ENCODE measurements around the gene PIK3CD. TPM values are rescaled to one million over a fixed set of nuclear protein-coding genes. Genes with fewer than 3 reads are reported as not detected.

The PIK3CD gene
- total RNA-seq, 2 experiments from 2014 or later: 129 to 138 TPM

DNA sequence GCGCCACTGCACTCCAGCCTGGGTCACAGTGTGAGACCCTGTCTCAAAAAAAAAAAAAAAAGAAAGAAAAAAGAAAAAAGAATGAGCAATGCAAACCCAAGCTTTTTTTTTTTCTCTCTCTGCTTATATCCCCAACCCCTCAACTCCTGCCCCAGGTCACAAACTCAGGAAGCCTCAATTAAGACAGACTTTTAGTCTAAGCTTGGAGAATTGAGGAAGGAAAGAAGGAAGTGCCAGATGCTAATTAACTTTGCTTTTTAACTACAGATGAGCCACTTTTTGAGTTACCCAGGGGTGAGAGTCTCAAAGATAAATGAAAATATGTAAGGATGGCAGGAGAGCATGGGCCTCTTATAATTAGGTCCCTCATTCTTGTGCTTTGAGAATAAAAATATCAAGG lies 33.3 kb downstream of the PIK3CD start:
- peaks cover 4% of the 10 kb centered on the region for H3K36me3 Mint-ChIP-seq
- POLR2A ChIA-PET: no interaction called here
- no peaks in the 10 kb centered on the region for H3K27me3 Mint-ChIP-seq
- no peaks in the 10 kb centered on the region for H3K9me3 Mint-ChIP-seq
- H3K4me3 Mint-ChIP-seq: no peak overlapping the region
- no peak overlapping the region for H3K27ac Mint-ChIP-seq
- intact Hi-C loops (cut with micrococcal nuclease): loop anchor here (2.0 kb wide), 1 partner anchor 56 kb away; no protein-coding TSS in a partner anchor
- no peak for DNase-seq
- H3K4me1 Mint-ChIP-seq (ENCODE audit: low read depth): peaks cover 56% of the 10 kb centered on the region
- CTCF ChIA-PET: interaction anchor here (0.9 kb wide), 1 partner anchor 57 kb away, joined by 3 read pairs; no protein-coding TSS in a partner anchor

DNA sequence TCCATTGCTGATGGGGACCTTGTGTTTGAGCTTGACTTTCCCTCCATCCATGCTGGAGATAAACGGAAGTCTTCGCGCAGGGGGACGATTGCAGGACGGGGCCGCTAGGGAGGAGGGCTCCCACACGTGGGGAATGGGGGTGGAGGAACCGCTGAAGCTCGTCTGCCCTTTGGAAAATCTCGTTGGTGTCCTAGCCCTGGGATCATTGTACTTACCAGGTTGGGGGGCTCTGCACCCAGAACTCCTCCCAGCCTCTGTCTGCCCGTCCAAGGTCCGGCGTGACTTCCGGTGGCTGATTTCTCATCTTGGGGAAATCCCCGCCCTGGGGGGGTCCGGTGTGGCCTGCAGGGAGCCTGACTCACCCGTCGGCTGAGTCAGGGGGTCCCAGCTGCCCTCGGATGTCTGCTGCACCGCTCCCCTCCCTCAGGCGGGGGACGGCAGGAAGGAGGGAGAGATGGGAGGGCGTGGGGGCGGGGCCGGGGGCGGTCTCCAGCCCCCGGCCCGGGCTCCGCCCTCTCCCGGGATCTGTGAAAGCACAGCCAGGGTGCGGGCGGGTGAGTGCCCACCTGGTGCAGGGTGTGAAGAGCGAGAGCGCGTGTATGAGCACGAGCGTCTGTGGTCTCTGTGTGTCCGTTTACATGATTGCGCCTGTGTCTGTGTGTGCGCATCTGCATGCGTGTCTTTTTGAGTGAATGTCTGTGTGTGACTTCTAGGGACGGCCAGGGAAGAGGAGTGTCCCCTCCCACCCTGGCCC lies 35.8 kb downstream of the PIK3CD start:
- H3K27ac Mint-ChIP-seq: peak overlapping the region; percentile 80
- POLR2A ChIA-PET: interaction anchor here (1.2 to 1.9 kb wide), 3 partner anchors 32 to 61 kb away, joined by 3 to 7 read pairs (median 6); no protein-coding TSS in a partner anchor
- H3K4me3 Mint-ChIP-seq: peak overlapping the region; percentile 64
- intact Hi-C loops (cut with micrococcal nuclease): loop anchor here (2.0 kb wide), 3 partner anchors 16 to 32 kb away; no protein-coding TSS in a partner anchor
- H3K36me3 Mint-ChIP-seq: peaks cover 12% of the 10 kb centered on the region
- H3K9me3 Mint-ChIP-seq: no peaks in the 10 kb centered on the region
- CTCF ChIA-PET: interaction anchor here (1.0 to 3.0 kb wide), 9 partner anchors 16 to 99 kb away, joined by 3 to 19 read pairs (median 4); partner anchors contain the start of genes PIK3CD and TMEM201
- peak; percentile 79 for DNase-seq
- H3K27me3 Mint-ChIP-seq: no peaks in the 10 kb centered on the region
- peaks cover 68% of the 10 kb centered on the region for H3K4me1 Mint-ChIP-seq (ENCODE audit: low read depth)

GRCh38 chr1:9687874-9688582 lies 36.5 kb downstream of the PIK3CD start:
- Mint-ChIP-seq H3K27ac (peak overlapping the region; percentile 71), H3K4me3 (peak overlapping the region; percentile 64), H3K27me3 (no peaks in the 10 kb centered on the region), H3K36me3 (peaks cover 15% of the 10 kb centered on the region), H3K9me3 (no peaks in the 10 kb centered on the region), H3K4me1 (ENCODE audit: low read depth) (peaks cover 73% of the 10 kb centered on the region)
- no peak for DNase-seq
- intact Hi-C loops (cut with micrococcal nuclease): loop anchor here (2.0 kb wide), 3 partner anchors 17 to 33 kb away; no protein-coding TSS in a partner anchor
- CTCF ChIA-PET: interaction anchor here (1.3 to 3.0 kb wide), 7 partner anchors 28 to 100 kb away, joined by 3 to 19 read pairs (median 6); partner anchors contain the start of genes PIK3CD and TMEM201
- POLR2A ChIA-PET: interaction anchor here (1.2 to 1.9 kb wide), 2 partner anchors 32 to 62 kb away, joined by 3 to 6 read pairs; no protein-coding TSS in a partner anchor

- Mint-ChIP-seq H3K27me3 (no peaks in the 10 kb centered on the region), H3K36me3 (peaks cover 16% of the 10 kb centered on the region), H3K4me1 (ENCODE audit: low read depth) (peaks cover 70% of the 10 kb centered on the region), H3K9me3 (no peaks in the 10 kb centered on the region), H3K4me3 (peak overlapping the region; percentile 64), H3K27ac (peak overlapping the region; percentile 64)
- intact Hi-C loops (cut with micrococcal nuclease): no loop called here
- DNase-seq: no peak
- ChIA-PET POLR2A (interaction anchor here (1.0 kb wide), 1 partner anchor 36 kb away, joined by 4 read pairs; no protein-coding TSS in a partner anchor), CTCF (interaction anchor here (1.5 to 3.0 kb wide), 4 partner anchors 28 to 62 kb away, joined by 4 to 19 read pairs (median 8); no protein-coding TSS in a partner anchor)
Measured at GRCh38 chr1:9688599-9688998, 37.1 kb downstream of the PIK3CD start.

DNA sequence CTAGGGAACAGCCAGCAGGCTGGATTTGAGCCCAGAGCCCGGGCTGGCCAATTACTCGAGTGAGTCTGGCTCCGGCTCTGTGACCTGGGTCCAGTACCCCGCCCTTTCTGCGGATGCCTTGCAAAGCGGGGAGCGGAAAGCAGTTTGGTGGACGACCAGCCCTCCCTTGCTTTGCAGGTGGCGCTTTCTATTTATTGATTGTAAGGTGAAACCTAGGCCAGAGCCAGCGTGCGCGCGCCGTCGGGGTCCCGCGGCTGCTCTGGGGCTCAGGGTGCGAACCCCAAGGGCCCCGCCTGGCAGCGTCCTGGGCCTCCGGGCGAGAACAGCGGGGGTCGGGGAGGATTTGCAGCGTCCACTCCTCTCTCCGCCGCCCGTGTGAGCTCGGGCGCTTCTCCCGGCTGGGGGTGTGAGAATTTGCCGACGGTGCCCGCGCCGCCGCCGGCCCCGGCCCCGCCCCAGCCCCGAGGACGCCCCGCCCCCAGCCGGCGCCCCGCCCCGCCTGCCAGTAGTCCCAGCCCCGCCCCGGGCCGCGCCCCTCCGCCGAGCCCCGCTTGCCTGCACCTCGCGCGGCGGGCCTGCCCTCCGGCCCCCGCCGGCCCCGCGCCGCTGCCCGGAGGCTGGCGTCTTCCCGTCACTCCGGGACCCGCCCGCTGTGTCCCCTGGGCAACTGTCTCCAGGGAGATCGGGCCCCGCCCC lies 37.6 kb downstream of the PIK3CD start:
- peak; percentile 85 for DNase-seq

DNA sequence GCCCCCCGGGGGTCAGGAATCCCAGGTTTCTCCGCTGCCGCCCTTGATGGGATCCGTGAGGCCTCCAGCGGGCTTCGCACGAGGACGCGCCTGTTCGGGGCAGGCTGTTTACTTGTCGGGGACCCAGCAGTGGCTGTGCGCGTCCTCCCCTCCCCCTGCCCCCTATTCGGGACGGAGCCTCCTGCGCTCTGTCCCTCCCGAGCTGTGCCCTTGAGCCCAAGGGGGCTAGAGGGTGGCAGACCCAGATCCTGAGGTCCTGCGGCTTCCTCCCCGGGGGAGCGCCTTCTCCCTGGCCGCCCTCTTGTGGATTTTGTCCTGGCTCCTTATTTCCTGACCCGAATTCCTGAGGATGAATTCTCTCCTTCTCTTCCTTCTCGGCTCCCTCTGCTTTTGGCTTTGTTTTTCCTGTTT lies 38.4 kb downstream of the PIK3CD start:
- POLR2A ChIA-PET: no interaction called here
- CTCF ChIA-PET: interaction anchor here (0.6 to 2.4 kb wide), 3 partner anchors 32 to 63 kb away, joined by 3 to 10 read pairs (median 3); no protein-coding TSS in a partner anchor
- H3K27ac Mint-ChIP-seq: peak overlapping the region; percentile 63

More for the DNA sequence above, 37.6 kb downstream of the PIK3CD start:
- intact Hi-C loops (cut with micrococcal nuclease): no loop called here
- Mint-ChIP-seq H3K4me1 (ENCODE audit: low read depth) (peaks cover 70% of the 10 kb centered on the region), H3K27me3 (no peaks in the 10 kb centered on the region), H3K9me3 (no peaks in the 10 kb centered on the region), H3K36me3 (peaks cover 22% of the 10 kb centered on the region), H3K4me3 (peak overlapping the region; percentile 64), H3K27ac (no peak overlapping the region)
- POLR2A ChIA-PET: interaction anchor here (1.0 kb wide), 1 partner anchor 37 kb away, joined by 4 read pairs; no protein-coding TSS in a partner anchor
- CTCF ChIA-PET: interaction anchor here (0.8 to 3.0 kb wide), 4 partner anchors 27 to 62 kb away, joined by 3 to 19 read pairs (median 5); no protein-coding TSS in a partner anchor

GRCh38 chr1:9690440-9691107 lies 39.0 kb downstream of the PIK3CD start:
- intact Hi-C loops (cut with micrococcal nuclease): no loop called here
- POLR2A ChIA-PET: no interaction called here
- H3K4me1 Mint-ChIP-seq (ENCODE audit: low read depth): peaks cover 70% of the 10 kb centered on the region
- peak overlapping the region; percentile 63 for H3K27ac Mint-ChIP-seq
- H3K4me3 Mint-ChIP-seq: peak overlapping the region; percentile 71
- H3K36me3 Mint-ChIP-seq: peaks cover 22% of the 10 kb centered on the region
- no peaks in the 10 kb centered on the region for H3K27me3 Mint-ChIP-seq
- no peaks in the 10 kb centered on the region for H3K9me3 Mint-ChIP-seq
- no peak for DNase-seq
- CTCF ChIA-PET: interaction anchor here (0.6 to 2.4 kb wide), 6 partner anchors 12 to 752 kb away, joined by 3 to 10 read pairs (median 4); no protein-coding TSS in a partner anchor

More for the DNA sequence above, 38.4 kb downstream of the PIK3CD start:
- intact Hi-C loops (cut with micrococcal nuclease): no loop called here
- H3K36me3 Mint-ChIP-seq: peaks cover 22% of the 10 kb centered on the region
- peak overlapping the region; percentile 71 for H3K4me3 Mint-ChIP-seq
- no peak for DNase-seq
- no peaks in the 10 kb centered on the region for H3K27me3 Mint-ChIP-seq
- peaks cover 67% of the 10 kb centered on the region for H3K4me1 Mint-ChIP-seq (ENCODE audit: low read depth)
- no peaks in the 10 kb centered on the region for H3K9me3 Mint-ChIP-seq

GRCh38 chr1:9691108-9691445 lies 39.5 kb downstream of the PIK3CD start:
- DNase-seq: no peak
- H3K9me3 Mint-ChIP-seq: no peaks in the 10 kb centered on the region
- peaks cover 22% of the 10 kb centered on the region for H3K36me3 Mint-ChIP-seq
- intact Hi-C loops (cut with micrococcal nuclease): no loop called here
- ChIA-PET CTCF (interaction anchor here (0.7 to 2.4 kb wide), 5 partner anchors 12 to 752 kb away, joined by 3 to 10 read pairs (median 4); no protein-coding TSS in a partner anchor), POLR2A (no interaction called here)
- peak overlapping the region; percentile 35 for H3K27ac Mint-ChIP-seq
- H3K27me3 Mint-ChIP-seq: no peaks in the 10 kb centered on the region
- peaks cover 65% of the 10 kb centered on the region for H3K4me1 Mint-ChIP-seq (ENCODE audit: low read depth)
- peak overlapping the region; percentile 71 for H3K4me3 Mint-ChIP-seq

DNA sequence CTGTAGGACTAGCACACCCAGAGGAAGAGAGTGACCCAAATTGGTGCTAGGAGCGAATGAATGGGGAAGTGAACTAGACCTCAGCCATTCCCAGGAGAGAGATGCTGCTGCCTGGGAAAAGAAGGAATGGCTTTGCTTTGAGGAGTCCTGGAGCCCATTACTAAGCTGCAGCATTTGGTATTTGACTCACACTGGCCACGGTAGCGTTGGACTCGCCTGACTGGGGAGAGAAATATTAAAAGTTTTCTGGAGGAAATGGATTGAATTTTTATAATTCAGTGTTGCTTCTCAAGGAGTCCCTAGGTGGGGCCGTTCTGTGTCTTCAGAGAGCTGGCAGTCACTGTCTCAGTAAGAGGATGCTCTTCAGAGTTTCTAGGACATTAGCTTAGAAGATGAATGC lies 40.2 kb downstream of the PIK3CD start:
- no peak overlapping the region for H3K4me3 Mint-ChIP-seq
- no peaks in the 10 kb centered on the region for H3K27me3 Mint-ChIP-seq
- H3K27ac Mint-ChIP-seq: peak overlapping the region; percentile 35
- intact Hi-C loops (cut with micrococcal nuclease): no loop called here
- ChIA-PET POLR2A (no interaction called here), CTCF (interaction anchor here (0.9 to 2.4 kb wide), 4 partner anchors 11 to 65 kb away, joined by 3 to 10 read pairs (median 4); no protein-coding TSS in a partner anchor)
- H3K9me3 Mint-ChIP-seq: no peaks in the 10 kb centered on the region
- DNase-seq: no peak
- peaks cover 22% of the 10 kb centered on the region for H3K36me3 Mint-ChIP-seq
- peaks cover 61% of the 10 kb centered on the region for H3K4me1 Mint-ChIP-seq (ENCODE audit: low read depth)

DNA sequence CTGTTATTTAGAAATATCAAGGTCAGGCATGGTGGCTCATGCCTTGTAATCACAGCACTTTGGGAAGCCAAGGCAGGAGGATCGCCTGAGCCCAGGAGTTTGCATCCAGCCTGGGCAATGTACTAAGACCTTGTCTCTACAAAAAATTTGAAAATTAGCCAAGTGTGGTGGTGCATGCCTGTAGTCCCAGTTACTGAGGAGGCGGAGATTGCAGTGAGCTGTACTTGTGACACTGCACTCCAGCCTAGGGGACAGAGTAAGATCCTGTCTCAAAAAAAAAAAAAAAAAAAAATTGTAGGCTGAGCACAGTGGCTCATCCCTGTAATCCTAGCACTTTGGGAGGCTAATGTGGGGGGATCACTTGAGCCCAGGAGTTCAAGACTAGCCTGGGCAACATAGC lies 45.3 kb downstream of the PIK3CD start:
- Mint-ChIP-seq H3K36me3 (peaks cover 23% of the 10 kb centered on the region), H3K4me3 (no peak overlapping the region), H3K9me3 (no peaks in the 10 kb centered on the region), H3K4me1 (ENCODE audit: low read depth) (peaks cover 34% of the 10 kb centered on the region), H3K27me3 (no peaks in the 10 kb centered on the region), H3K27ac (no peak overlapping the region)
- DNase-seq: no peak
- ChIA-PET CTCF (interaction anchor here (1.4 kb wide), 1 partner anchor 25 kb away, joined by 5 read pairs; no protein-coding TSS in a partner anchor), POLR2A (no interaction called here)
- intact Hi-C loops (cut with micrococcal nuclease): no loop called here

DNA sequence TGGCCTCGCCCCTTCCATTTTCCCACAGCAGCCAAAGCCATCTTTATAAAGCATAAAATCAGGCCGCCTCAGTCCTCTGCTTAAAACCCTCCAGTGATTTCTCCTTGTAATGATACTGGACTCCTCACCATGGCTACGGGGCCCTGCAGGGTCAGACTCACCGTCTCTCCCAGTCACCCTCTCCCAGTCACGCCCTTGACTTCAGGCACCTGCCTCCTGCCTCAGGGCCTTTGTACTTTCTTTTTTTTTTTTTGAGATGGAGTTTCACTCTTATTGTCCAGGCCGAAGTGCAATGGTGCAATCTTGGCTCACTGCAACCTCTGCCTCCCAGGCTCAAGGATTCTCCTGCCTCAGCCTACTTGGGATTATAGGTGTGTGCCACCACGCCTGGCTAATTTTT lies 47.8 kb downstream of the PIK3CD start:
- intact Hi-C loops (cut with micrococcal nuclease): no loop called here
- no peaks in the 10 kb centered on the region for H3K27me3 Mint-ChIP-seq
- H3K4me1 Mint-ChIP-seq (ENCODE audit: low read depth): peaks cover 42% of the 10 kb centered on the region
- H3K27ac Mint-ChIP-seq: peak overlapping the region; percentile 35
- peaks cover 25% of the 10 kb centered on the region for H3K36me3 Mint-ChIP-seq
- ChIA-PET POLR2A (no interaction called here), CTCF (interaction anchor here (1.2 kb wide), 1 partner anchor 73 kb away, joined by 3 read pairs; no protein-coding TSS in a partner anchor)
- H3K4me3 Mint-ChIP-seq: no peak overlapping the region
- no peak for DNase-seq
- peaks cover 7% of the 10 kb centered on the region for H3K9me3 Mint-ChIP-seq

All from activated CD4-positive, alpha-beta memory T cell treated with anti-CD3 and anti-CD28 coated beads for 36 hours (primary cell).